ENCODE results near the gene PALD1.

The PALD1 gene

GRCh38 chr10:70441161-70441894 is 37.2 kb upstream of the PALD1 start, which contains the start of gene NODAL:
Gene NODAL (minus strand): TSS chr10:70441681. CDS start chr10:70441667, 14 bp downstream.
- H3K27me3 ChIP-seq (ENCODE audit: control insufficient read depth, insufficient read depth, low read length), result peaks cover 10% of the 10 kb centered on the region

GRCh38 chr10:70441895-70442309 is 36.7 kb upstream of the PALD1 start:
- Histone ChIP-seq H3K9me3 (ENCODE audit: control insufficient read depth, insufficient read depth, low read length) (no peaks in the 10 kb centered on the region), H3K4me3 (ENCODE audit: low read length) (peak overlapping the region; percentile 40; the same call in 1 of the 2 replicates)

More at GRCh38 chr10:70441161-70441894, 37.2 kb upstream of the PALD1 start, which contains the start of gene NODAL:
- Histone ChIP-seq H3K36me3 (ENCODE audit: control insufficient read depth, insufficient read depth, low read length) (no peaks in the 10 kb centered on the region), H3K4me3 (ENCODE audit: low read length) (peak within 1 kb of the TSS; percentile 40), H3K4me1 (ENCODE audit: control insufficient read depth, insufficient read depth, low read length) (peaks cover 9% of the 10 kb centered on the region; the same call in 1 of the 2 replicates), H3K27ac (ENCODE audit: low read length) (no peak within 1 kb of the TSS), H3K9me3 (ENCODE audit: control insufficient read depth, insufficient read depth, low read length) (no peaks in the 10 kb centered on the region)
- no peak for DNase-seq (ENCODE audit: low read depth, low spot score)
- no CpG with 5 or more reads among the region's 60 CpGs for WGBS (ENCODE audit: insufficient coverage, insufficient read length)

GRCh38 chr10:70442332-70442988 is 36.1 kb upstream of the PALD1 start:
- Histone ChIP-seq H3K4me1 (ENCODE audit: control insufficient read depth, insufficient read depth, low read length) (peaks cover 9% of the 10 kb centered on the region; the same call in 1 of the 2 replicates), H3K27ac (ENCODE audit: low read length) (no peak overlapping the region), H3K27me3 (ENCODE audit: control insufficient read depth, insufficient read depth, low read length) (peaks cover 10% of the 10 kb centered on the region), H3K36me3 (ENCODE audit: control insufficient read depth, insufficient read depth, low read length) (no peaks in the 10 kb centered on the region), H3K9me3 (ENCODE audit: control insufficient read depth, insufficient read depth, low read length) (no peaks in the 10 kb centered on the region), H3K4me3 (ENCODE audit: low read length) (peak overlapping the region; percentile 40; the same call in 1 of the 2 replicates)
- peak; percentile 79 for DNase-seq (ENCODE audit: low read depth, low spot score)
- no CpG with 5 or more reads among the region's 6 CpGs for WGBS (ENCODE audit: insufficient coverage, insufficient read length)

More at GRCh38 chr10:70441895-70442309, 36.7 kb upstream of the PALD1 start:
- DNase-seq (ENCODE audit: low read depth, low spot score), result no peak
- Histone ChIP-seq H3K4me1 (ENCODE audit: control insufficient read depth, insufficient read depth, low read length) (peaks cover 9% of the 10 kb centered on the region; the same call in 1 of the 2 replicates), H3K27ac (ENCODE audit: low read length) (no peak overlapping the region), H3K36me3 (ENCODE audit: control insufficient read depth, insufficient read depth, low read length) (no peaks in the 10 kb centered on the region), H3K27me3 (ENCODE audit: control insufficient read depth, insufficient read depth, low read length) (peaks cover 10% of the 10 kb centered on the region)
- no CpG with 5 or more reads among the region's 12 CpGs for WGBS (ENCODE audit: insufficient coverage, insufficient read length)

GRCh38 chr10:70444744-70445143 is 33.8 kb upstream of the PALD1 start:
- WGBS (ENCODE audit: insufficient coverage, insufficient read length), result no CpG with 5 or more reads among the region's 4 CpGs
- Histone ChIP-seq H3K4me3 (ENCODE audit: low read length) (no peak overlapping the region), H3K27me3 (ENCODE audit: control insufficient read depth, insufficient read depth, low read length) (peaks cover 10% of the 10 kb centered on the region), H3K9me3 (ENCODE audit: control insufficient read depth, insufficient read depth, low read length) (no peaks in the 10 kb centered on the region), H3K27ac (ENCODE audit: low read length) (no peak overlapping the region), H3K36me3 (ENCODE audit: control insufficient read depth, insufficient read depth, low read length) (no peaks in the 10 kb centered on the region), H3K4me1 (ENCODE audit: control insufficient read depth, insufficient read depth, low read length) (peaks cover 9% of the 10 kb centered on the region; the same call in 1 of the 2 replicates)
- no peak for DNase-seq (ENCODE audit: low read depth, low spot score)

GRCh38 chr10:70445718-70446657 is 32.6 kb upstream of the PALD1 start:
- no CpG with 5 or more reads among the region's 8 CpGs for WGBS (ENCODE audit: insufficient coverage, insufficient read length)
- Histone ChIP-seq H3K27me3 (ENCODE audit: control insufficient read depth, insufficient read depth, low read length) (peaks cover under 1% of the 10 kb centered on the region; the same call in 1 of the 2 replicates), H3K4me1 (ENCODE audit: control insufficient read depth, insufficient read depth, low read length) (peaks cover 12% of the 10 kb centered on the region; the same call in 1 of the 2 replicates), H3K27ac (ENCODE audit: low read length) (no peak overlapping the region), H3K36me3 (ENCODE audit: control insufficient read depth, insufficient read depth, low read length) (no peaks in the 10 kb centered on the region), H3K4me3 (ENCODE audit: low read length) (no peak overlapping the region), H3K9me3 (ENCODE audit: control insufficient read depth, insufficient read depth, low read length) (no peaks in the 10 kb centered on the region)
- DNase-seq (ENCODE audit: low read depth, low spot score), result no peak

GRCh38 chr10:70448236-70448635 is 30.3 kb upstream of the PALD1 start:
- WGBS (ENCODE audit: insufficient coverage, insufficient read length), result no CpG with 5 or more reads among the region's 2 CpGs
- H3K27me3 ChIP-seq (ENCODE audit: control insufficient read depth, insufficient read depth, low read length), result no peaks in the 10 kb centered on the region
- H3K4me1 ChIP-seq (ENCODE audit: control insufficient read depth, insufficient read depth, low read length), result peaks cover 5% of the 10 kb centered on the region; the same call in 1 of the 2 replicates
- no peaks in the 10 kb centered on the region for H3K9me3 ChIP-seq (ENCODE audit: control insufficient read depth, insufficient read depth, low read length)
- no peaks in the 10 kb centered on the region for H3K36me3 ChIP-seq (ENCODE audit: control insufficient read depth, insufficient read depth, low read length)
- DNase-seq (ENCODE audit: low read depth, low spot score), result no peak
- no peak overlapping the region for H3K27ac ChIP-seq (ENCODE audit: low read length)
- no peak overlapping the region for H3K4me3 ChIP-seq (ENCODE audit: low read length)

GRCh38 chr10:70455213-70455630 is 23.3 kb upstream of the PALD1 start:
- Histone ChIP-seq H3K36me3 (ENCODE audit: control insufficient read depth, insufficient read depth, low read length) (no peaks in the 10 kb centered on the region), H3K4me1 (ENCODE audit: control insufficient read depth, insufficient read depth, low read length) (peaks cover 11% of the 10 kb centered on the region), H3K4me3 (ENCODE audit: low read length) (no peak overlapping the region), H3K27me3 (ENCODE audit: control insufficient read depth, insufficient read depth, low read length) (peaks cover 6% of the 10 kb centered on the region), H3K9me3 (ENCODE audit: control insufficient read depth, insufficient read depth, low read length) (no peaks in the 10 kb centered on the region), H3K27ac (ENCODE audit: low read length) (no peak overlapping the region)
- DNase-seq (ENCODE audit: low read depth, low spot score), result no peak
- WGBS (ENCODE audit: insufficient coverage, insufficient read length), result no CpG with 5 or more reads among the region's 6 CpGs

GRCh38 chr10:70456164-70456563 is 22.4 kb upstream of the PALD1 start:
- Histone ChIP-seq H3K9me3 (ENCODE audit: control insufficient read depth, insufficient read depth, low read length) (no peaks in the 10 kb centered on the region), H3K27me3 (ENCODE audit: control insufficient read depth, insufficient read depth, low read length) (peaks cover 6% of the 10 kb centered on the region), H3K36me3 (ENCODE audit: control insufficient read depth, insufficient read depth, low read length) (no peaks in the 10 kb centered on the region), H3K4me3 (ENCODE audit: low read length) (no peak overlapping the region), H3K4me1 (ENCODE audit: control insufficient read depth, insufficient read depth, low read length) (peaks cover 9% of the 10 kb centered on the region), H3K27ac (ENCODE audit: low read length) (no peak overlapping the region)
- DNase-seq (ENCODE audit: low read depth, low spot score), result no peak
- no CpG with 5 or more reads among the region's 8 CpGs for WGBS (ENCODE audit: insufficient coverage, insufficient read length)

GRCh38 chr10:70457759-70458305 is 20.7 kb upstream of the PALD1 start:
- Histone ChIP-seq H3K4me3 (ENCODE audit: low read length) (peak overlapping the region; percentile 35; the same call in 1 of the 2 replicates), H3K27ac (ENCODE audit: low read length) (no peak overlapping the region), H3K27me3 (ENCODE audit: control insufficient read depth, insufficient read depth, low read length) (peaks cover 6% of the 10 kb centered on the region), H3K4me1 (ENCODE audit: control insufficient read depth, insufficient read depth, low read length) (peaks cover 9% of the 10 kb centered on the region), H3K9me3 (ENCODE audit: control insufficient read depth, insufficient read depth, low read length) (no peaks in the 10 kb centered on the region), H3K36me3 (ENCODE audit: control insufficient read depth, insufficient read depth, low read length) (no peaks in the 10 kb centered on the region)
- no CpG with 5 or more reads among the region's 17 CpGs for WGBS (ENCODE audit: insufficient coverage, insufficient read length)
- DNase-seq (ENCODE audit: low read depth, low spot score), result no peak
